WTC11 (cell line): Measurements from ENCODE around the gene RD3L.

Experiments used
- JUN ChIP-seq: sonication (generic); formaldehyde crosslinking; IDR thresholded peaks from 2 replicates; pipeline ENCODE4 v1.8.0; 2023; ENCODE audit warnings: mild to moderate bottlenecking, missing genetic modification reagents
- NFYB ChIP-seq: sonication (generic); formaldehyde crosslinking; conservative IDR thresholded peaks from 2 replicates; pipeline ENCODE4 v1.8.0; 2022; ENCODE audit warnings: low read depth, missing genetic modification reagents
- ZBTB21 ChIP-seq: sonication (generic); formaldehyde crosslinking; IDR thresholded peaks from 2 replicates; pipeline ENCODE4 v1.8.1; 2023; ENCODE audit warnings: mild to moderate bottlenecking, missing genetic modification reagents, borderline replicate concordance
- TF ChIP-seq, protein P1 (sequence below): sonication (generic); formaldehyde crosslinking; IDR thresholded peaks from 2 replicates; pipeline ENCODE4 v1.8.0; 2023; ENCODE audit warnings: missing genetic modification reagents, mild to moderate bottlenecking, borderline replicate concordance
- TF ChIP-seq, protein P2 (sequence below): sonication (generic); formaldehyde crosslinking; IDR thresholded peaks from 2 replicates; pipeline ENCODE4 v1.8.1; 2023; ENCODE audit warnings: mild to moderate bottlenecking, missing genetic modification reagents, moderate library complexity
- TF ChIP-seq, protein P3 (sequence below): sonication (generic); formaldehyde crosslinking; IDR thresholded peaks from 2 replicates; pipeline ENCODE4 v1.8.1; 2023; ENCODE audit warnings: mild to moderate bottlenecking, missing genetic modification reagents
- TF ChIP-seq, protein P4 (sequence below): fragments of 200-600 bp; IDR thresholded peaks from 2 replicates; pipeline ENCODE4 v1.8.0; 2022; ENCODE audit warnings: antibody characterized with exemption

DNA sequence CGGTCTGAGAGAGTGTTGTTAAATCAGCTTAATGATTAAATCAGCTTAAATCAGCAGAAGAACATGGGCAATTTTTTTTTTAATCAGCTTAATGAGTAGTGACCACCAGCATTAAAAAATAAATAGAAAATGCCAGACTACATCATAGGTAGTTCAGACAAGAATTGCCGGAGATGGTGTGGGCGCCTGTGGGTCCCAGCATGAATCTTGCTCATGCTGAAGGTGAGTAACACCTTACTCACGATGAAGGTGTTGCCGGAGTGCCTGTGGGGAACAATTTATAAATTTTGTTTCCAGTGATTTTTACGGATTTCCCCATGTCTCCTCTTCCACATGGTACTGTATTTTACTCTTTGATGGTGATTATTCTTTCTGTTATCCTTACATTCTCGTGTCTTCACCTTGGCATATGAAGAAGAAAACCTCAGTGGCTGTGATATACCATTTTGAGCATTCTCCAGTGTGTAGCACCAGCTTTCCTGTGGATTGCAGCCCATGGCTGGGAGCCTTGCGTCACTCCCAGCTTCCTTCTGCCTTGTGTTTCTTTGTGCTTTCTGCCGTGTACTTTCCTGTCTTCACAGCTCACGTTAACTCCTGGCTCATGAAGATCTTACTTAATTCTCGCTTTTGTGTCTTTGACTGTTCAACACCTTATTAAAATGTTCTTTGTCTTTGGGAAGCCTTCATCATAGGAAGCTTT, 9.4 kb downstream of the RD3L start:
- TF ChIP-seq, protein P1, sequence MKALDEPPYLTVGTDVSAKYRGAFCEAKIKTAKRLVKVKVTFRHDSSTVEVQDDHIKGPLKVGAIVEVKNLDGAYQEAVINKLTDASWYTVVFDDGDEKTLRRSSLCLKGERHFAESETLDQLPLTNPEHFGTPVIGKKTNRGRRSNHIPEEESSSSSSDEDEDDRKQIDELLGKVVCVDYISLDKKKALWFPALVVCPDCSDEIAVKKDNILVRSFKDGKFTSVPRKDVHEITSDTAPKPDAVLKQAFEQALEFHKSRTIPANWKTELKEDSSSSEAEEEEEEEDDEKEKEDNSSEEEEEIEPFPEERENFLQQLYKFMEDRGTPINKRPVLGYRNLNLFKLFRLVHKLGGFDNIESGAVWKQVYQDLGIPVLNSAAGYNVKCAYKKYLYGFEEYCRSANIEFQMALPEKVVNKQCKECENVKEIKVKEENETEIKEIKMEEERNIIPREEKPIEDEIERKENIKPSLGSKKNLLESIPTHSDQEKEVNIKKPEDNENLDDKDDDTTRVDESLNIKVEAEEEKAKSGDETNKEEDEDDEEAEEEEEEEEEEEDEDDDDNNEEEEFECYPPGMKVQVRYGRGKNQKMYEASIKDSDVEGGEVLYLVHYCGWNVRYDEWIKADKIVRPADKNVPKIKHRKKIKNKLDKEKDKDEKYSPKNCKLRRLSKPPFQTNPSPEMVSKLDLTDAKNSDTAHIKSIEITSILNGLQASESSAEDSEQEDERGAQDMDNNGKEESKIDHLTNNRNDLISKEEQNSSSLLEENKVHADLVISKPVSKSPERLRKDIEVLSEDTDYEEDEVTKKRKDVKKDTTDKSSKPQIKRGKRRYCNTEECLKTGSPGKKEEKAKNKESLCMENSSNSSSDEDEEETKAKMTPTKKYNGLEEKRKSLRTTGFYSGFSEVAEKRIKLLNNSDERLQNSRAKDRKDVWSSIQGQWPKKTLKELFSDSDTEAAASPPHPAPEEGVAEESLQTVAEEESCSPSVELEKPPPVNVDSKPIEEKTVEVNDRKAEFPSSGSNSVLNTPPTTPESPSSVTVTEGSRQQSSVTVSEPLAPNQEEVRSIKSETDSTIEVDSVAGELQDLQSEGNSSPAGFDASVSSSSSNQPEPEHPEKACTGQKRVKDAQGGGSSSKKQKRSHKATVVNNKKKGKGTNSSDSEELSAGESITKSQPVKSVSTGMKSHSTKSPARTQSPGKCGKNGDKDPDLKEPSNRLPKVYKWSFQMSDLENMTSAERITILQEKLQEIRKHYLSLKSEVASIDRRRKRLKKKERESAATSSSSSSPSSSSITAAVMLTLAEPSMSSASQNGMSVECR (CRISPR knock-in tag): no peak
- TF ChIP-seq, protein P2, sequence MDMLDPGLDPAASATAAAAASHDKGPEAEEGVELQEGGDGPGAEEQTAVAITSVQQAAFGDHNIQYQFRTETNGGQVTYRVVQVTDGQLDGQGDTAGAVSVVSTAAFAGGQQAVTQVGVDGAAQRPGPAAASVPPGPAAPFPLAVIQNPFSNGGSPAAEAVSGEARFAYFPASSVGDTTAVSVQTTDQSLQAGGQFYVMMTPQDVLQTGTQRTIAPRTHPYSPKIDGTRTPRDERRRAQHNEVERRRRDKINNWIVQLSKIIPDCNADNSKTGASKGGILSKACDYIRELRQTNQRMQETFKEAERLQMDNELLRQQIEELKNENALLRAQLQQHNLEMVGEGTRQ (CRISPR knock-in tag): no peak
- TF ChIP-seq ZBTB21 (CRISPR knock-in tag): no peak
- TF ChIP-seq, protein P3, sequence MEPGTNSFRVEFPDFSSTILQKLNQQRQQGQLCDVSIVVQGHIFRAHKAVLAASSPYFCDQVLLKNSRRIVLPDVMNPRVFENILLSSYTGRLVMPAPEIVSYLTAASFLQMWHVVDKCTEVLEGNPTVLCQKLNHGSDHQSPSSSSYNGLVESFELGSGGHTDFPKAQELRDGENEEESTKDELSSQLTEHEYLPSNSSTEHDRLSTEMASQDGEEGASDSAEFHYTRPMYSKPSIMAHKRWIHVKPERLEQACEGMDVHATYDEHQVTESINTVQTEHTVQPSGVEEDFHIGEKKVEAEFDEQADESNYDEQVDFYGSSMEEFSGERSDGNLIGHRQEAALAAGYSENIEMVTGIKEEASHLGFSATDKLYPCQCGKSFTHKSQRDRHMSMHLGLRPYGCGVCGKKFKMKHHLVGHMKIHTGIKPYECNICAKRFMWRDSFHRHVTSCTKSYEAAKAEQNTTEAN: no peak
- no peak for TF ChIP-seq NFYB (CRISPR knock-in tag)
- TF ChIP-seq, protein P4, sequence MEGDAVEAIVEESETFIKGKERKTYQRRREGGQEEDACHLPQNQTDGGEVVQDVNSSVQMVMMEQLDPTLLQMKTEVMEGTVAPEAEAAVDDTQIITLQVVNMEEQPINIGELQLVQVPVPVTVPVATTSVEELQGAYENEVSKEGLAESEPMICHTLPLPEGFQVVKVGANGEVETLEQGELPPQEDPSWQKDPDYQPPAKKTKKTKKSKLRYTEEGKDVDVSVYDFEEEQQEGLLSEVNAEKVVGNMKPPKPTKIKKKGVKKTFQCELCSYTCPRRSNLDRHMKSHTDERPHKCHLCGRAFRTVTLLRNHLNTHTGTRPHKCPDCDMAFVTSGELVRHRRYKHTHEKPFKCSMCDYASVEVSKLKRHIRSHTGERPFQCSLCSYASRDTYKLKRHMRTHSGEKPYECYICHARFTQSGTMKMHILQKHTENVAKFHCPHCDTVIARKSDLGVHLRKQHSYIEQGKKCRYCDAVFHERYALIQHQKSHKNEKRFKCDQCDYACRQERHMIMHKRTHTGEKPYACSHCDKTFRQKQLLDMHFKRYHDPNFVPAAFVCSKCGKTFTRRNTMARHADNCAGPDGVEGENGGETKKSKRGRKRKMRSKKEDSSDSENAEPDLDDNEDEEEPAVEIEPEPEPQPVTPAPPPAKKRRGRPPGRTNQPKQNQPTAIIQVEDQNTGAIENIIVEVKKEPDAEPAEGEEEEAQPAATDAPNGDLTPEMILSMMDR: no peak
- no peak for TF ChIP-seq JUN (CRISPR knock-in tag)
